ENCODE results near the gene CCN2.

CCN2 gene

GRCh38 chr6:131979515-131980337 is 28.6 kb upstream of the CCN2 start:
- DNase-seq (ENCODE audit: low spot score): no peak
- H3K27ac ChIP-seq: no peak overlapping the region
- no peak for TF ChIP-seq CTCF (IDR thresholded peaks at IDR 0.05)
- H3K4me3 ChIP-seq: no peak overlapping the region

- DNase-seq (ENCODE audit: low spot score): no peak
- H3K4me3 ChIP-seq: no peak overlapping the region
- TF ChIP-seq CTCF (IDR thresholded peaks at IDR 0.05): no peak
- H3K27ac ChIP-seq: no peak overlapping the region
Observed at GRCh38 chr6:131978522-131978921, 27.4 kb upstream of the CCN2 start.

GRCh38 chr6:131976545-131977061 is 25.4 kb upstream of the CCN2 start:
- Histone ChIP-seq H3K27ac (peak overlapping the region in 1 of 2 donors; percentile 48), H3K4me3 (no peak overlapping the region)
- TF ChIP-seq CTCF (IDR thresholded peaks at IDR 0.05): no peak
- DNase-seq (ENCODE audit: low spot score): no peak

GRCh38 chr6:131972741-131973140 is 21.6 kb upstream of the CCN2 start:
- no peak for TF ChIP-seq CTCF (IDR thresholded peaks at IDR 0.05)
- no peak overlapping the region for H3K27ac ChIP-seq
- no peak for DNase-seq (ENCODE audit: low spot score)
- H3K4me3 ChIP-seq: no peak overlapping the region

GRCh38 chr6:131970076-131970859 is 19.1 kb upstream of the CCN2 start:
- no peak overlapping the region for H3K4me3 ChIP-seq
- no peak for TF ChIP-seq CTCF (IDR thresholded peaks at IDR 0.05)

GRCh38 chr6:131968656-131969055 is 17.5 kb upstream of the CCN2 start:
- DNase-seq (ENCODE audit: low spot score): no peak
- no peak for TF ChIP-seq CTCF (IDR thresholded peaks at IDR 0.05)
- Histone ChIP-seq H3K4me3 (no peak overlapping the region), H3K27ac (no peak overlapping the region)

More at GRCh38 chr6:131970076-131970859, 19.1 kb upstream of the CCN2 start:
- H3K27ac ChIP-seq: no peak overlapping the region
- no peak for DNase-seq (ENCODE audit: low spot score)

Data from coronary artery (tissue), 2 donors.